OCI-LY3 (cell line): ENCODE results near the gene GAK.

Experiments used
- H2AFZ ChIP-seq: fragments of 200-600, 300-600 bp; shearing (Covaris generic); 2 replicates; pipeline ENCODE4 v1.6.0; 2014; ENCODE audit warnings: antibody characterized with exemption, low read depth, low read length
- H3K27ac ChIP-seq: fragments of 200-600, 300-600 bp; sonication (generic); 2 replicates; pipeline ENCODE4 v1.5.1; 2014; ENCODE audit warnings: mild to moderate bottlenecking, low read length, moderate library complexity, mixed read lengths
- H3K27me3 ChIP-seq: fragments of 200-600, 300-600 bp; sonication (generic); 2 replicates; pipeline ENCODE4 v1.6.1; 2014; ENCODE audit warnings: low read depth, low read length, mixed read lengths
- H3K36me3 ChIP-seq: fragments of 200-600, 300-600 bp; sonication (generic); replicated peaks from 2 replicates; pipeline ENCODE3; 2014; ENCODE audit warnings: low read depth, low read length, mixed read lengths
- H3K4me1 ChIP-seq: fragments of 300-600, 200-600 bp; sonication (generic); 2 replicates; pipeline ENCODE4 v1.6.1; 2014; ENCODE audit warnings: low read length, mixed read lengths
- H3K4me2 ChIP-seq: fragments of 200-600, 300-600 bp; sonication (generic); 2 replicates; pipeline ENCODE4 v1.6.1; 2014; ENCODE audit warnings: low read length, mixed read lengths
- H3K4me3 ChIP-seq: fragments of 300-600, 200-600 bp; sonication (generic); 2 replicates; pipeline ENCODE4 v1.5.1; 2014; ENCODE audit warnings: antibody characterized with exemption, mild to moderate bottlenecking, low read length, moderate library complexity
- H3K79me2 ChIP-seq: fragments of 300-600, 200-600 bp; shearing (Covaris generic); 2 replicates; pipeline ENCODE4 v1.6.1; 2014; ENCODE audit warnings: mild to moderate bottlenecking, low read length, mixed read lengths
- H3K9ac ChIP-seq: fragments of 300-600, 200-600 bp; shearing (Covaris generic); 2 replicates; pipeline ENCODE4 v1.6.0; 2014; ENCODE audit warnings: mild to moderate bottlenecking, low read length, moderate library complexity
- H3K9me3 ChIP-seq: fragments of 200-600, 300-600 bp; shearing (Covaris generic); 2 replicates; pipeline ENCODE4 v1.6.1; 2014; ENCODE audit warnings: low read length, mixed read lengths; ENCODE audit not compliant: insufficient read depth
- H4K20me1 ChIP-seq: fragments of 200-600, 300-600 bp; sonication (generic); 2 replicates; pipeline ENCODE4 v1.6.1; 2016; ENCODE audit warnings: low read length, mixed read lengths; ENCODE audit not compliant: insufficient read depth
- CTCF ChIP-seq: fragments of 200-600, 300-600 bp; sonication (generic); IDR thresholded peaks from 2 replicates; pipeline ENCODE4 v1.5.1; 2014; ENCODE audit warnings: antibody characterized with exemption, low read length, low read depth
- EZH2phosphoT487 ChIP-seq: fragments of 200-600 bp; shearing (Covaris generic); IDR thresholded peaks from 2 replicates; pipeline ENCODE4 v1.6.1; 2018; ENCODE audit warnings: antibody characterized with exemption, mixed run types, low read depth

The GAK gene

GRCh38 chr4:851701-852430 lies 80.2 kb downstream of the GAK start:
- TF ChIP-seq CTCF: no peak
- no peak for TF ChIP-seq EZH2phosphoT487
- Histone ChIP-seq H3K9me3 (no peaks in the 10 kb centered on the region), H3K4me2 (no peak overlapping the region), H4K20me1 (no peaks in the 10 kb centered on the region), H3K27ac (no peak overlapping the region), H3K27me3 (no peaks in the 10 kb centered on the region), H3K79me2 (no peaks in the 10 kb centered on the region), H3K9ac (no peak overlapping the region), H3K4me3 (no peak overlapping the region), H3K4me1 (no peaks in the 10 kb centered on the region), H2AFZ (no peak overlapping the region), H3K36me3 (peaks cover 27% of the 10 kb centered on the region)

GRCh38 chr4:850323-850945 lies 81.7 kb downstream of the GAK start:
- Histone ChIP-seq H3K4me2 (no peak overlapping the region), H3K4me3 (no peak overlapping the region), H3K79me2 (no peaks in the 10 kb centered on the region), H4K20me1 (no peaks in the 10 kb centered on the region), H3K9me3 (no peaks in the 10 kb centered on the region), H3K4me1 (no peaks in the 10 kb centered on the region), H3K9ac (no peak overlapping the region), H3K27me3 (no peaks in the 10 kb centered on the region), H3K27ac (no peak overlapping the region), H3K36me3 (peaks cover 23% of the 10 kb centered on the region), H2AFZ (no peak overlapping the region)
- TF ChIP-seq CTCF: no peak
- no peak for TF ChIP-seq EZH2phosphoT487

- peaks cover 29% of the 10 kb centered on the region for H3K36me3 ChIP-seq
- no peak overlapping the region for H3K27ac ChIP-seq
- TF ChIP-seq EZH2phosphoT487 (no peak), CTCF (no peak)
- no peaks in the 10 kb centered on the region for H3K9me3 ChIP-seq
- no peak overlapping the region for H3K9ac ChIP-seq
- no peaks in the 10 kb centered on the region for H3K27me3 ChIP-seq
- no peaks in the 10 kb centered on the region for H4K20me1 ChIP-seq
- no peaks in the 10 kb centered on the region for H3K4me1 ChIP-seq
- no peaks in the 10 kb centered on the region for H3K79me2 ChIP-seq
- no peak overlapping the region for H3K4me2 ChIP-seq
- H3K4me3 ChIP-seq: no peak overlapping the region
- no peak overlapping the region for H2AFZ ChIP-seq
Measured at GRCh38 chr4:849478-850175, 82.5 kb downstream of the GAK start.

- TF ChIP-seq CTCF (no peak), EZH2phosphoT487 (no peak)
- no peaks in the 10 kb centered on the region for H4K20me1 ChIP-seq
- no peak overlapping the region for H3K27ac ChIP-seq
- H2AFZ ChIP-seq: no peak overlapping the region
- no peaks in the 10 kb centered on the region for H3K27me3 ChIP-seq
- peaks cover 33% of the 10 kb centered on the region for H3K36me3 ChIP-seq
- no peaks in the 10 kb centered on the region for H3K79me2 ChIP-seq
- H3K4me3 ChIP-seq: no peak overlapping the region
- no peak overlapping the region for H3K9ac ChIP-seq
- H3K4me1 ChIP-seq: no peaks in the 10 kb centered on the region
- no peak overlapping the region for H3K4me2 ChIP-seq
- H3K9me3 ChIP-seq: no peaks in the 10 kb centered on the region
Measured at GRCh38 chr4:848803-849477, 83.2 kb downstream of the GAK start.
